K562 (cell line): ENCODE results near the gene BCAS1. TPM values are rescaled to one million over a fixed set of nuclear protein-coding genes. Genes with fewer than 3 reads are reported as not detected.

Source experiments
- ATF1 ChIP-seq, 2 experiments: fragments of 450-650 bp in 1 of 2; IDR thresholded peaks; 2 replicates each; pipeline ENCODE4 v1.6.1; 2016; ENCODE audit warnings: missing compliant biosample characterization in 1 of 2, missing genetic modification characterization in 1 of 2
- E2F4 ChIP-seq: sonication (generic); formaldehyde crosslinking; IDR thresholded peaks from 2 replicates; pipeline ENCODE4 v1.8.0; 2022; ENCODE audit warnings: mild to moderate bottlenecking, low read depth, missing genetic modification reagents
- FOXA3 ChIP-seq, 2 experiments: fragments of 450-650 bp in 1 of 2; sonication (generic) in 1 of 2; formaldehyde crosslinking; IDR thresholded peaks in 1 of 2; conservative IDR thresholded peaks in 1 of 2; 2 replicates each; pipeline versions ENCODE4 v1.4.0 to v1.8.0; 2020 to 2022; ENCODE audit warnings: mild to moderate bottlenecking in 2 of 2, missing genetic modification reagents in 1 of 2
- FOXJ2 ChIP-seq: fragments of 200-800 bp; sonication (Bioruptor generic); IDR thresholded peaks from 2 replicates; pipeline ENCODE4 v1.6.1; 2016; ENCODE audit warnings: missing genetic modification characterization, missing compliant biosample characterization
- GATAD2B ChIP-seq: fragments of 450-650 bp; IDR thresholded peaks from 2 replicates; pipeline ENCODE4 v1.6.1; 2017; ENCODE audit warnings: mild to moderate bottlenecking, borderline replicate concordance
- GTF2F1 ChIP-seq: IDR thresholded peaks from 2 replicates; pipeline ENCODE4 v1.6.1; 2011; ENCODE audit warnings: low read depth, low read length, improper control_type of control experiment
- MITF ChIP-seq: IDR thresholded peaks from 2 replicates; pipeline ENCODE4 v1.6.1; 2014; ENCODE audit warnings: antibody characterized with exemption
- MLLT1 ChIP-seq, 2 experiments: fragments of 450-650 bp; IDR thresholded peaks; 2 replicates each; pipeline ENCODE4 v1.6.1; 2016
- PHF20 ChIP-seq: fragments of 450-650 bp; IDR thresholded peaks from 2 replicates; pipeline ENCODE4 v1.6.1; 2018; ENCODE audit not compliant: partially characterized antibody
- POLR2A ChIP-seq: fragments of 450-650 bp; conservative IDR thresholded peaks from 2 replicates; pipeline ENCODE4 v1.6.1; 2016
- PREB ChIP-seq: sonication (generic); formaldehyde crosslinking; IDR thresholded peaks from 2 replicates; pipeline ENCODE4 v1.8.1; 2023; ENCODE audit warnings: mild to moderate bottlenecking, missing genetic modification reagents
- RBM17 ChIP-seq: fragments of 200-400 bp; formaldehyde crosslinking; IDR thresholded peaks from 2 replicates; pipeline ENCODE4 v1.6.1; 2017; ENCODE audit warnings: low read depth, mild to moderate bottlenecking, low read length, borderline replicate concordance
- ZBTB11 ChIP-seq, 3 experiments: fragments of 200-800 bp in 1 of 3; fragments of 250-450 bp in 1 of 3; fragments of 450-650 bp in 1 of 3; sonication (Bioruptor Pico) in 1 of 3; sonication (Bioruptor generic) in 1 of 3; formaldehyde crosslinking in 1 of 3; IDR thresholded peaks; 2 replicates each; pipeline versions ENCODE4 v1.6.1 to v1.8.0; 2016 to 2022; ENCODE audit warnings: mild to moderate bottlenecking in 2 of 3, missing genetic modification characterization in 2 of 3, missing compliant biosample characterization in 1 of 3, moderate library complexity in 1 of 3
- ZC3H11A ChIP-seq: IDR thresholded peaks from 2 replicates; pipeline ENCODE4 v1.6.1; 2012; ENCODE audit warnings: low read depth, low read length, improper control_type of control experiment
- ZNF696 ChIP-seq: fragments of 250-450 bp; sonication (Bioruptor Pico); conservative IDR thresholded peaks from 2 replicates; pipeline ENCODE4 v1.4.0; 2020; ENCODE audit warnings: mild to moderate bottlenecking, moderate library complexity
- ZNF740 ChIP-seq, 3 experiments: fragments of 200-800 bp in 1 of 3; sonication (Bioruptor generic) in 1 of 3; sonication (generic) in 1 of 3; formaldehyde crosslinking in 1 of 3; IDR thresholded peaks; 2 replicates each; pipeline versions ENCODE4 v1.6.1 to v1.8.0; 2016 to 2022; ENCODE audit warnings: mild to moderate bottlenecking in 2 of 3, missing compliant biosample characterization in 2 of 3, missing genetic modification characterization in 2 of 3, missing genetic modification reagents in 1 of 3
- polyA plus RNA-seq, 8 experiments: library from polyadenylated mRNA; depleted of rRNA in 4 of 8; stranded (reverse) in 5 of 8; unstranded in 3 of 8; fragments of >200 nt; fragmentation: Nextera tagmentation in 2 of 8; fragmentation: Illumina TruSeq in 1 of 8; extraction: Ambion mirVana in 2 of 8; extraction: Trizol in 1 of 8; gene quantifications; 2 replicates each; pipeline versions ENCODE4 v1.2.1 to v1.2.3, GENCODE V29; 2011 to 2014; ENCODE audit warnings: inconsistent platforms in 1 of 8, missing spikeins in 1 of 8
- total RNA-seq, 7 experiments: library from RNA; depleted of rRNA in 6 of 7; stranded (reverse); fragments of >200 nt in 6 of 7; fragmentation: Illumina TruSeq in 2 of 7; extraction: Trizol in 2 of 7; gene quantifications; 2 replicates each; pipeline versions ENCODE4 v1.2.1 to v1.2.3, GENCODE V29; 2011 to 2021; ENCODE audit warnings: low replicate concordance in 1 of 7

Gene BCAS1
- total and polyA plus RNA-seq, 9 of the 15 experiments (the other 6 are each of a cell fraction or from before 2014, with no cell fraction given), result 0.18 to 2.3 (median 0.93) TPM

- TF ChIP-seq ZBTB11 (CRISPR knock-in tag; IDR thresholded peaks at IDR 0.05) (peak in 1 of 3 experiments; percentile 89; a peak in 2 of 6 replicates), RBM17 (no peak), ZNF696 (CRISPR knock-in tag) (no peak), GTF2F1 (no peak), PHF20 (no peak), POLR2A (no peak), E2F4 (CRISPR knock-in tag) (no peak), MITF (no peak), PREB (CRISPR knock-in tag) (no peak), ZNF740 (CRISPR knock-in tag; IDR thresholded peaks at IDR 0.05) (no peak), ZNF740 (tag; IDR thresholded peaks at IDR 0.05) (no peak), FOXJ2 (tag) (no peak), FOXA3 (CRISPR knock-in tag; conservative IDR thresholded peaks at IDR 0.05 in 1 of 2, IDR thresholded peaks at IDR 0.05 in 1 of 2) (no peak), GATAD2B (no peak), ZC3H11A (no peak), MLLT1 (IDR thresholded peaks at IDR 0.05) (no peak), ATF1 (CRISPR knock-in tag; IDR thresholded peaks at IDR 0.05) (no peak), ATF1 (tag; IDR thresholded peaks at IDR 0.05) (no peak)
Observed at GRCh38 chr20:53907968-53908751, 162.2 kb downstream of the BCAS1 start (continued).
